Measurements from ENCODE around the gene AOC3. TPM values are rescaled to one million over a fixed set of nuclear protein-coding genes. Genes with fewer than 3 reads are reported as not detected.
A peak's percentile ranks its signal among the peaks of the same experiment; 100 is the strongest.

AOC3 gene, protein sequence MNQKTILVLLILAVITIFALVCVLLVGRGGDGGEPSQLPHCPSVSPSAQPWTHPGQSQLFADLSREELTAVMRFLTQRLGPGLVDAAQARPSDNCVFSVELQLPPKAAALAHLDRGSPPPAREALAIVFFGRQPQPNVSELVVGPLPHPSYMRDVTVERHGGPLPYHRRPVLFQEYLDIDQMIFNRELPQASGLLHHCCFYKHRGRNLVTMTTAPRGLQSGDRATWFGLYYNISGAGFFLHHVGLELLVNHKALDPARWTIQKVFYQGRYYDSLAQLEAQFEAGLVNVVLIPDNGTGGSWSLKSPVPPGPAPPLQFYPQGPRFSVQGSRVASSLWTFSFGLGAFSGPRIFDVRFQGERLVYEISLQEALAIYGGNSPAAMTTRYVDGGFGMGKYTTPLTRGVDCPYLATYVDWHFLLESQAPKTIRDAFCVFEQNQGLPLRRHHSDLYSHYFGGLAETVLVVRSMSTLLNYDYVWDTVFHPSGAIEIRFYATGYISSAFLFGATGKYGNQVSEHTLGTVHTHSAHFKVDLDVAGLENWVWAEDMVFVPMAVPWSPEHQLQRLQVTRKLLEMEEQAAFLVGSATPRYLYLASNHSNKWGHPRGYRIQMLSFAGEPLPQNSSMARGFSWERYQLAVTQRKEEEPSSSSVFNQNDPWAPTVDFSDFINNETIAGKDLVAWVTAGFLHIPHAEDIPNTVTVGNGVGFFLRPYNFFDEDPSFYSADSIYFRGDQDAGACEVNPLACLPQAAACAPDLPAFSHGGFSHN
- polyA plus RNA-seq (ENCODE audit: insufficient read length in 4 of 4) = 1 to 10 TPM; 5.0 to 6.9 (median 5.5) TPM

DNA sequence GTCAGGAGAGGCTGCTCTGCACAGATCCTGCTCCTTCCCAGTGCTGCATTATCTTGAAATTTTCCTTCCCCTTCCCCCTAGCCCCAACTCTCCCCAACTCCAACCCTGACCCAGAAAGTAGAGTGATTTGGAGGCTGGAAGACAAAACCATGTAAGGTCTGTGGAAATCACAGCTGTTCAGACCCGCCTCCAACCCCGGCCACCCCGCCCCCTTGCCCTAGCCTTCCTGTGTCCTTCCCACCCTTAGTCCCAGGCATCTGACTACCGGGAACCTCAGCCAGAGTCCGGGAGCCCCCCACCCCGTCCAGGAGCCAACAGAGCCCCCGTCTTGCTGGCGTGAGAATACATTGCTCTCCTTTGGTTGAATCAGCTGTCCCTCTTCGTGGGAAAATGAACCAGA is at the start of gene AOC3:
AOC3 (plus strand) TSS at position 246 of the 400 bp plus-strand sequence; CDS start at position 391, 145 bp downstream.
- no peak for DNase-seq (ENCODE audit: low read depth in 4 of 4, low spot score in 2 of 4)

DNA sequence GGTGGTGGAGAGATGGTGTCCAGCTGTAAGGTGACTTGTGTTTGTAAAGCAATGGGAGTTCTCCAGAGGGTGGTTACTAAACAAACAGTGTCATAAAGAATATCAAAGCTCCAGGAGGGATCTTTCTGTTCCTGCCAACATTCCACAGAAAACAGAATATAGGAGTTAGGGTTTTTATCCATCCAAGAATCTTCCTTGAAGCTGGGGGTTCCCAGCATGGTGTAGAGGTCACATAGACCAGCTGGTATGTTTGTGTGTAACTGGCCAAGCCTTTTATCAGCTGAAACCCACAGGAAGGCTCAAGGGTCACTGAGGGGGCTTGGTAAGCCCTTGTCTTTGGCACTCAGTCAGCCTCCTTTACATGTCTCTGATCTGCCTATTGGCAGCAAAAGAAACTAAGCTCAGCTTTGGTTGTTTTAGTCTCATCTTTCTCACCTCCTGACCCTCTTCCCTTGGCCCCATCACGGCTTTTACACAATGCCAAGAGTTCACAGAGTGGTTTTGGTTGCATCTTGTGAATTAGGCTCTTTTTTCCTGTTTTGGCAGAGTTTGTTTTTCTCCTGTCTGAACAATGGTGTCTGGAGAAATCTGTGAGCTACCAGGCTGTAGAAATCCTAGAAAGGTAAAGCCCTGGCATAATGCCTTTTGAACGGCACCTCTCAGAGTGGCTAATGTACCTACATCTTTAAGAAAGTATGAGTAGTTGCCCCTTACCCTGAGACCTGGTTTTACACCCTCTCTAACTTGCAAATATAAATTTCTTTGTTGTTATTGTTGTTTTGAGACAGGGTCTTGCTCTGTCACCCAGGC is 47.7 kb upstream of the AOC3 start:
- DNase-seq (ENCODE audit: low read depth in 4 of 4, low spot score in 2 of 4) = no peak

- no peak for DNase-seq (ENCODE audit: low read depth in 4 of 4, low spot score in 2 of 4)
Observed at GRCh38 chr17:42804918-42805367, 46.1 kb upstream of the AOC3 start.

GRCh38 chr17:42806249-42806648 is 44.8 kb upstream of the AOC3 start:
- no peak for DNase-seq (ENCODE audit: low read depth in 4 of 4, low spot score in 2 of 4)

- DNase-seq (ENCODE audit: low read depth in 4 of 4, low spot score in 2 of 4) = no peak
Observed at GRCh38 chr17:42809250-42809649, 41.7 kb upstream of the AOC3 start.

- DNase-seq (ENCODE audit: low read depth in 4 of 4, low spot score in 2 of 4) = no peak
Observed at GRCh38 chr17:42814633-42815399, 36.2 kb upstream of the AOC3 start.

- no peak for DNase-seq (ENCODE audit: low read depth in 4 of 4, low spot score in 2 of 4)
Observed at GRCh38 chr17:42817866-42818265, 33.1 kb upstream of the AOC3 start.

DNA sequence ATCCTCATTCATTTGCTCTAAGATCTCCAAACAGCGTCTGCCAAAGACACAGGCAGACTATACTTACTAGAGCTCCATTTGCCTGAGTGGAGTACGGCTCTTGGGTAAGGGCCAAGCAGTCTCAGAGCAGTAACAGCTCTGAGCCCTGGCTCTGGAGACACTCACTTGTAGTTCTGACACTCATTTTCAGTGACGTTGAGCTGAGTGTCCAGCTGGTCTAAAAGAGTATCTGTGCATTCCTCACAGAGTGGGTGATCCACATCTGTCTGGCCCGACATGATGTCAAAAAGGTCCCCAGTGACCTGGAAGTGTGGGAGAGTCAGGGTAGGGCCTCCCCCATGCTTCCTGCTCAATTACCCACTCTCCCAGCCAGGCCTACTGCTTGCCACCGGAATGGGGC is 32.6 kb upstream of the AOC3 start:
- no peak for DNase-seq (ENCODE audit: low read depth in 4 of 4, low spot score in 2 of 4)

DNA sequence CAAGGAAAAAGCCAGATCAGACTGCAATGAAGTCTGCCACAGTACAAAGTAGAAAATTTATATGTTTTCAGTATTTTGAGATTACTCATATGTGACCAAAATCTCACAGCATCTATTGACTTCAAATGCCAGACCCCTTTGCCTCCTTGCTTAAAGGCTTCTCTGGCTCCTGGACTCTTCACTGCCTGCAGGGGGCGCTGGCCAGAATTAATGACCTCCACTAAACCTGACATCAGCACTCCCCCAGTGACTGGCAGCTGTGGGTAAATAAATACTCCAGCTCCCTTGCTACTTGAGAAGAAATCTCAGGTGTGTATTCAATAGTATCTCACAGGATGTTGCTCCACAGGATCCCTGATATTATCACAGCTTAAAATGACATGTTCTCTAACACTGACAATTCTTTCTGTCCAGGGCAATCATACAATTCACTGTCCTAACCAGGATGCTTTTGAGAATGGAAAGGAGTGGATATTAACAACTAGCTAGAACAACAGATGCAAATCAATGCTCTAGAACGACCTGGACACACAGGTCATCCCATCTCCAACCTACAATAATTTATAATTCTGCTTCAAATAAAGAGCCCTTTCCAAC is 31.0 kb upstream of the AOC3 start:
- DNase-seq (ENCODE audit: low read depth in 4 of 4, low spot score in 2 of 4) = no peak

DNA sequence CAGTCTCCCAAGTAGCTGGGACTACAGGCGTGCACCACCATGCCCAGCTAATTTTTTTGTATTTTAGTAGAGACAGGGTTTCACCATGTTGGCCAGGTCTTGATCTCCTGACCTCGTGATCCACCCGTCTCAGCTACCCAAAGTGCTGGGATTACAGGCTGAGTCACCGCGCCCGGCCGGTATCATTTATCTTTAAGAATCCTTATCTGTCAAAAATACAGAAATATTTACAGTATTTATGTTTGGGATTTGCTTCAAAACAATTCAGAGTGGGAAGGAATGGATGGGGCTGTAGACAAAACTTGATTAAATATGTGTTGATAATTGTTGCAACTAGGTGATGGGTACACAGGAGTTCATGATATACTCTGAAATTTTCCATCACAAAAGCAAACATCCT is 29.8 kb upstream of the AOC3 start:
- no peak for DNase-seq (ENCODE audit: low read depth in 4 of 4, low spot score in 2 of 4)

GRCh38 chr17:42827472-42827871 is 23.5 kb upstream of the AOC3 start:
- no peak for DNase-seq (ENCODE audit: low read depth in 4 of 4, low spot score in 2 of 4)

DNA sequence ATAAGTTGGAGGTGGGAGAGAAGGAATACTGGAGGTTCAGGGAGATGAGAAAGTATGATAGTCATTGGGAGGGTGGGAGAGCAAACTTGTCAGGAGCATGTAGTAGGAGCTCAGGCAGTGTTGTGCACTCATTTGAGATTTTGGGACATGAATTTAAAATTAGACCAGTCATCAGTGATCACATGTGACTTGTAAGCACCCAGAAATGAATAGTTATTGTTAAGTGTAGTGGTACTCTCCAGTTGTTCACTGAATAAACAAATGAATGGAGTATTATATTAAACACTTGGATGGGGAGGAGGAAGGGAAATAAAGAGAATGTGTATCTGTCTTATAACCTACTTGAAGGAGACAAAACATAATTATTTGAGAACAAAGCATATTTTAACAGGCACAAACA is 20.0 kb upstream of the AOC3 start:
- no peak for DNase-seq (ENCODE audit: low read depth in 4 of 4, low spot score in 2 of 4)

DNA sequence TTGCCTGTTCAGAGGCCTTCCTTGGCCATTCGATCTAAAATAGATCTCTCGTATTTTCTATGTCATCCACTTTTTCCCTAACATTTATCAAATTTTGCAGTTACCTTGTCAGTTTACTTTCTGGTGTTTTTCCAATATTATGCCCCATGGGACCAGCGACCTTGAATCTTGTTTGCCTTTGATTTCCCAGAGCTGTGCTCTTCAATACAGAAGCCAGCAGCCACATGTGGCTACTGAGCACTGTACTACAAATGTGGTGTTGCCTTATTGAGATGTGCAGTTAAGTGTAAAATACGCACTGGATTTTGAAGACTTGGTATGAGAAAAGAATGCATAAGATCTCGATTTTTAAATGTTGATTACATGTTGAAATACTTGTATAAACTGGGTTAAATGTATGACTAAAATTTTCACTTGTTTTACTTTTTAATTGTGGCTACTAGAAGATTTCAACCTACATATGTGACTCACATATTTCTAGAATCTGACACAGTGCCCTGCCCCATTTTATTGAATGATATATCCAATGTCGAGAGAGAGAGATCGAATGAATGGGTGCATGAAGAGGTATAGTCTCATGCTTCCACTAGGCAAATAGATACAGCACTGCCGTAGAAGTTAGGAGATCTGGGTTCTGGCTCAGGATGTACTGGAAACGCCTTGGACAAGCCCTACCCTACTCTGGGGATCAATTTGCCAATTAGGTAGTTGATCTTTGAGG is 18.6 kb upstream of the AOC3 start:
- no peak for DNase-seq (ENCODE audit: low read depth in 4 of 4, low spot score in 2 of 4)

GRCh38 chr17:42832934-42833766 is 17.8 kb upstream of the AOC3 start, which contains the start of gene PSME3:
TSS of gene PSME3 (plus strand) at chr17:42833397. CDS start at chr17:42833632, 235 bp downstream.
- DNase-seq (ENCODE audit: low read depth in 4 of 4, low spot score in 2 of 4) = peak; percentile 76 to 87 (median 80)

DNA sequence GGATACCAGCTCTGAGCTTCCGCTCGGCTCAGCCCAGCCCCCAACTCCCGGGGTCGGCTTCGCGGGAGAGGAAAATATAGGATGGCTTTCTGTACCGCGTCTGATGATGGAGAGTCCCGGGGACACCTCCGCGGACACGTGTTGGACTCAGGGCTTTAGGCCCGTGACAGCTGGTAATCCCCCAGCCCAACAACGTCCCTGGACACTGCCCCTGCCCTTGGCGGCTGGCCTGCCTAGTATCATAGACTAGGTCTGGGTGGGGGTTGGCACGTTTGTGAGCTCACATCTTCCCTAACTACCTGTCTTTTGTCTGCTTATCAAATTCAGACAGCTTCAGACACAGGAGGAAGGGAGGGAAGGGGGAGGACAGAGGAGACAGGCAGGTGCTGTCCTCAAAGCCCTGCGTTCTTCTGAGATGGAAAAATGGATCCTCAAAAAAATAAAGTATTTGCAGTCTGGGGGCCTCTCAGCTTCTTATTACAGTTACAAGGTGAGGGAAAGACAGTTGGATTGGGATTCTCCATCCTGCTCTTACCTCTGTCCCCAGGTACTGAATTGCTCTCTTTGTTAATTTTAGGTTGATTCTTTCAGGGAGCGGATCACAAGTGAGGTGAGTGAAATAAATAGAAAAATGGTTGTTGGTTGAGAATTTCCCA is 17.1 kb upstream of the AOC3 start:
- no peak for DNase-seq (ENCODE audit: low read depth in 4 of 4, low spot score in 2 of 4)

DNA sequence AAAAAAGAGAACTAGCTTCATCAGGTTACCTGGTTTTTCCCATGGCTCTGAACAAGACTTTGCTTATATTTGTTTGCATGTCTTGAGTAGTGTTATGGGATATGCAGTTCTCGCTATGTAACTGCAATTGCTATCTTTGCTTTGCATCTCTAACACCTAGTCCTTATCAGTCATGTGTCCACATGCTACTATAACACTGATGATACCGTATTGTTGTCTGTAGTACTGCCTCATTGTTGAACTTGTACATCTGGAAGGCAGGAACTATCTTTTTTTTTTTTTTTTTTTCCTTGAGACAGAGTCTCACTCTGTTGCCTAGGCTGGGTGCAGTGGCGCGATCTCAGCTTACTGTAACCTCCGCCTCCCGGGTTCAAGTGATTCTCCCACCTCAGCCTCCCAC is 15.3 kb upstream of the AOC3 start:
- no peak for DNase-seq (ENCODE audit: low read depth in 4 of 4, low spot score in 2 of 4)

DNA sequence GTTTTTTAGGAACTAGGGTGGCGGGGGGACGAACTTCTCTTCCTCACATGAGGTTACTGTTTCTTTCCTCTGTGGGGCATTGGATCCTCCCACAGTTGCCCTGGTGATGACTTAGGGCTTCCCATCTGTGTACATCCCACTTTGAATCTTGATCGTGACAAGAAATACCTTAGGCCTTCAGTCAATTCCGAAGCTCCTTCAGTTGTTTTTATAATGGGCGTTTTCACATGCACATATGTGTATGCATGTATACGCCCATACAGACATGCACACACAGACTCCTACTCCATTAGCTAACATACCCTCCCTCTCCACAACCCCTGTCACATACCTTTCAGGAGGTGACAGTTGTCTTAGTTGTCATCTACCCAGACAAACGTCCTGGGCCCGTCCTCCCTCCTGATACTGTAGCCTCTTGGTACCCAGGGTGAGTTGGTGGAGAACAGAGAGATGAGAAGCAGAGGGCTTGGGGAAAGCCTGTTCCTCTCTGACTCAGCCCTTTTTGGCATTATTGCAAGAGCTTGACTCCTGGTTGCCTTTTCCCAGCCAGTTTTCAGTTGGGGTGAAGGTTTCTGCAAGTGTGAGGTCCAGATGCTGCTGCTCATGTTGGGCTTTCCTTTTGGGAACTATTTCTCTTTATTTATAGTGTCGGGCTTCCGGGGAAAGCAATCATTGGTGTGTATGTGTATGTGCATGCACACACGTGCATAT is 8.9 kb upstream of the AOC3 start:
- no peak for DNase-seq (ENCODE audit: low read depth in 4 of 4, low spot score in 2 of 4)
